Neural cell (in vitro differentiated cells): Measurements from ENCODE around the gene STKLD1. TPM values are rescaled to one million over a fixed set of nuclear protein-coding genes. Genes with fewer than 3 reads are reported as not detected.
A peak's percentile ranks its signal among the peaks of the same experiment; 100 is the strongest.

ENCODE experiments used
- H2AFZ ChIP-seq: fragments of 200-600, 300-800 bp; sonication (generic), shearing (Covaris generic); 2 replicates; pipeline ENCODE4 v1.6.0; 2014; ENCODE audit warnings: low read depth, mild to moderate bottlenecking, antibody characterized with exemption, low read length, moderate library complexity
- H3F3A ChIP-seq: fragments of 200-600 bp; shearing (Covaris generic); 2 replicates; pipeline ENCODE4 v1.6.1; 2016; ENCODE audit warnings: mild to moderate bottlenecking, moderate library complexity, mixed read lengths, antibody characterized with exemption, low read length; ENCODE audit not compliant: insufficient read depth, poor library complexity, severe bottlenecking
- H3K27ac ChIP-seq: fragments of 200-600, 300-800 bp; sonication (generic), shearing (Covaris generic); 2 replicates; pipeline ENCODE4 v1.5.1; 2014; ENCODE audit warnings: mild to moderate bottlenecking, low read length, moderate library complexity
- H3K27me3 ChIP-seq: fragments of 300-800, 200-600 bp; sonication (generic), shearing (Covaris generic); 2 replicates; pipeline ENCODE4 v1.6.0; 2014; ENCODE audit warnings: mild to moderate bottlenecking, low read depth, low read length, moderate library complexity; ENCODE audit not compliant: insufficient read depth
- H3K36me3 ChIP-seq: fragments of 300-800, 200-600 bp; sonication (generic), shearing (Covaris generic); 2 replicates; pipeline ENCODE4 v1.5.1; 2014; ENCODE audit warnings: mild to moderate bottlenecking, antibody characterized with exemption, low read length, moderate library complexity; ENCODE audit not compliant: insufficient read depth
- H3K4me2 ChIP-seq: fragments of 300-800, 200-600 bp; sonication (generic), shearing (Covaris generic); 2 replicates; pipeline ENCODE4 v1.6.0; 2014; ENCODE audit warnings: mild to moderate bottlenecking, low read length
- H3K4me3 ChIP-seq: fragments of 300-800, 200-600 bp; sonication (generic), shearing (Covaris generic); 2 replicates; pipeline ENCODE4 v1.5.1; 2014; ENCODE audit warnings: mild to moderate bottlenecking, low read length, moderate library complexity
- H3K79me2 ChIP-seq: fragments of 200-600 bp; shearing (Covaris generic); replicated peaks from 2 replicates; pipeline ENCODE4 v1.6.0; 2014; ENCODE audit warnings: mild to moderate bottlenecking, low read length, moderate library complexity; ENCODE audit not compliant: insufficient read depth
- H3K9ac ChIP-seq: fragments of 300-800, 200-600 bp; sonication (generic), shearing (Covaris generic); 2 replicates; pipeline ENCODE4 v1.6.1; 2016; ENCODE audit warnings: mild to moderate bottlenecking, low read length, mixed read lengths
- H3K9me2 ChIP-seq: fragments of 200-600 bp; shearing (Covaris generic); 2 replicates; pipeline ENCODE4 v1.6.1; 2016; ENCODE audit warnings: mild to moderate bottlenecking, low read length, mixed read lengths; ENCODE audit not compliant: insufficient read depth
- H3K9me3 ChIP-seq: fragments of 200-600, 300-800 bp; sonication (generic), shearing (Covaris generic); 2 replicates; pipeline ENCODE4 v1.6.1; 2016; ENCODE audit warnings: mild to moderate bottlenecking, mixed run types, low read length, moderate library complexity, mixed read lengths
- H4K20me1 ChIP-seq: fragments of 200-600 bp; shearing (Covaris generic); 2 replicates; pipeline ENCODE4 v1.6.1; 2016; ENCODE audit warnings: mild to moderate bottlenecking, mixed run types; ENCODE audit not compliant: insufficient read depth
- CTCF ChIP-seq: fragments of 450-650 bp; IDR thresholded peaks from 2 replicates; pipeline ENCODE4 v1.5.1; 2014; ENCODE audit warnings: antibody characterized with exemption, mild to moderate bottlenecking, moderate library complexity; ENCODE audit not compliant: poor library complexity, severe bottlenecking
- EP300 ChIP-seq: fragments of 450-650 bp; conservative IDR thresholded peaks from 2 replicates; pipeline ENCODE4 v1.6.1; 2014; ENCODE audit warnings: antibody characterized with exemption, mild to moderate bottlenecking, moderate library complexity; ENCODE audit not compliant: poor library complexity, severe bottlenecking
- EZH2 ChIP-seq: fragments of 200-600, 300-800 bp; shearing (Covaris generic), sonication (generic); IDR thresholded peaks from 2 replicates; pipeline ENCODE4 v1.6.1; 2014; ENCODE audit warnings: antibody characterized with exemption, low read length, borderline replicate concordance, mild to moderate bottlenecking; ENCODE audit not compliant: insufficient read depth, poor library complexity, severe bottlenecking
- MXI1 ChIP-seq: fragments of 450-650 bp; conservative IDR thresholded peaks from 2 replicates; pipeline ENCODE4 v1.6.1; 2014; ENCODE audit warnings: antibody characterized with exemption, mild to moderate bottlenecking; ENCODE audit not compliant: poor library complexity, severe bottlenecking
- POLR2AphosphoS5 ChIP-seq: IDR thresholded peaks from 2 replicates; pipeline ENCODE4 v1.6.1; 2012
- RAD21 ChIP-seq: fragments of 450-650 bp; conservative IDR thresholded peaks from 2 replicates; pipeline ENCODE4 v1.6.1; 2014; ENCODE audit warnings: antibody characterized with exemption, mild to moderate bottlenecking, moderate library complexity
- REST ChIP-seq: IDR thresholded peaks from 2 replicates; pipeline ENCODE4 v1.6.1; 2012; ENCODE audit warnings: borderline replicate concordance
- SMC3 ChIP-seq: fragments of 450-650 bp; conservative IDR thresholded peaks from 2 replicates; pipeline ENCODE4 v1.6.1; 2014; ENCODE audit warnings: antibody characterized with exemption, mild to moderate bottlenecking, moderate library complexity; ENCODE audit not compliant: poor library complexity
- TAF1 ChIP-seq: IDR thresholded peaks from 2 replicates; pipeline ENCODE4 v1.6.1; 2012; ENCODE audit warnings: low read depth
- polyA plus RNA-seq: library from polyadenylated mRNA; depleted of rRNA; stranded (reverse); fragments of >200 nt; gene quantifications from 2 replicates; pipeline ENCODE4 v1.2.3, GENCODE V29; 2014

Gene STKLD1
- polyA plus RNA-seq, 1 donor from 2014 or later, result 1.1 TPM

- Histone ChIP-seq H2AFZ (no peak overlapping the region), H3K4me3 (peak overlapping the region; percentile 38), H3K27me3 (no peaks in the 10 kb centered on the region), H3K27ac (no peak overlapping the region), H3F3A (no peaks in the 10 kb centered on the region), H3K4me2 (no peak overlapping the region), H4K20me1 (no peaks in the 10 kb centered on the region), H3K9ac (peak overlapping the region; percentile 16), H3K36me3 (no peaks in the 10 kb centered on the region), H3K9me3 (no peaks in the 10 kb centered on the region), H3K79me2 (peaks cover 33% of the 10 kb centered on the region), H3K9me2 (no peaks in the 10 kb centered on the region)
- no peak for TF ChIP-seq REST
- peak; percentile 18 for TF ChIP-seq MXI1
- no peak for TF ChIP-seq EZH2
- no peak for TF ChIP-seq SMC3
- TF ChIP-seq POLR2AphosphoS5, result peak; percentile 60
- no peak for TF ChIP-seq CTCF
- TF ChIP-seq TAF1, result no peak
- TF ChIP-seq RAD21, result no peak
- peak; percentile 63 for TF ChIP-seq EP300
Measured at GRCh38 chr9:133368249-133368881, 7.8 kb upstream of the STKLD1 start.

DNA sequence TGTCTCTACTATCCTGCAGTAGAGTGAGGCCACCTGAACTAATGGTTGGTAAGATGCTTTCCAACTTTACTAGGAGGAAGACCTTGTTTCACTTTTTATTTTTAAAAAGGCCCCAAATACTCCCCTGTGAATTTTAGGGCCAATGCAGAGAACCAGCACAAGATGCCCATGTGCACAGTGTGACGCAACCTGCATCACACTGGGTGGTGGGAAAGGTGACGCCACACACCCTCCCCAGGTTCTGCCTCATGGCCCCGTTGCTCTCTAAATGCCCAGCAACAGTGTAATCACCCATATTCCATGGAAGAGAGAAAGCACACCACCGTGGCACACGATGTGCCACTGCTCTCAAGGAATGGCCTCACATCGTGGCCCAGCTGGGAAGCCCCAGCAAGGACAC, 6.7 kb upstream of the STKLD1 start:
- no peak overlapping the region for H3K4me3 ChIP-seq
- no peaks in the 10 kb centered on the region for H4K20me1 ChIP-seq
- no peak overlapping the region for H3K27ac ChIP-seq
- H3K9ac ChIP-seq, result no peak overlapping the region
- no peaks in the 10 kb centered on the region for H3K9me3 ChIP-seq
- TF ChIP-seq EP300 (no peak), RAD21 (no peak), SMC3 (no peak), EZH2 (no peak), TAF1 (no peak), REST (no peak), POLR2AphosphoS5 (no peak), MXI1 (no peak)
- no peaks in the 10 kb centered on the region for H3K9me2 ChIP-seq
- no peak overlapping the region for H2AFZ ChIP-seq
- no peaks in the 10 kb centered on the region for H3K36me3 ChIP-seq
- H3F3A ChIP-seq, result no peaks in the 10 kb centered on the region
- no peak overlapping the region for H3K4me2 ChIP-seq
- no peaks in the 10 kb centered on the region for H3K27me3 ChIP-seq
- peaks cover 39% of the 10 kb centered on the region for H3K79me2 ChIP-seq
